ENCODE results near the gene NEK2. TPM values are rescaled to one million over a fixed set of nuclear protein-coding genes. Genes with fewer than 3 reads are reported as not detected.

NEK2 gene
- total and polyA plus RNA-seq, 2 of the 13 experiments (the other 11 are each of a cell fraction or from before 2014, with no cell fraction given) = 10.9 to 40.8 TPM

DNA sequence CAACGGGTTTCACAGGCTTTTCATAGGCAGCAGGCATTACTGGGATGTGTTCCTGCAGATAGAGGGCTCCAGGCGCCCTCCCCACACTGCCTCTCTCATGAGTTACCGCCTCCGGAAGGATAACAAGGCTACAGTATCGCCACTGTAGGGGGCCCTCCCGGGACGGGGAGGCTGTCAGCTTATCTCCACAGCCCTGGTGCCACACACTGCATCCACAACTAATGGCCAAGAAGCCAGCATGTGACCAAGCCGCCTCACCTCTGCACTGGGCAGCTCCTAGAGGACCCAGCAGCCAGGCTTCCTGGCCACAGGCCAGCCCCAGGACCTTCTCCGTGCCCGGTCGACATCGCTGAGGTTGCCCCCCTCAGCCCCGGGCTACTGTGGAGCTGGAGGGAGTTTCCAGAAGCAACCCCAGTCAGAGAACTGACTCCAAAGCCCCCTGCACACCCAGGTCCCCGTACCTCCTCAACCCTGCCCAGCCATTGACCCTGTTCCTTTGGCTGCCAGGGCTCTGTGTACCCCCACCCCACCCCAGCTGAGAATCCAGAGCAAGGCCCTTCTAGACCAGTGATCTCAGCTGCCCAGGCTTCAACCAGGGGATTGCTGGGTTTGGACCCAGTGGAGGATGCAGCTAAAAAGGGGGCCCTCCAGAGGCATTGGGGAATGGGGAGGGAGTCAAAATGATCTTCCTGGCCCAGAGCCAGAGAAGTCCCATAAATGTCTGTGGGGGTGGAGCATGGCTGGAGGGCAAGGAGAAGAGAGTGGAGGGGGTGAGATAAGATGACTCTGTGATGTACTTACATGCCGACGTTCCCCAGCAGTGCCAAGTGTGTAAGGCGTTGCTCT lies 45.0 kb downstream of the NEK2 start (continued):
- TF ChIP-seq NCOA5 (CRISPR knock-in tag; IDR thresholded peaks at IDR 0.05) = no peak
- TF ChIP-seq, protein P1, sequence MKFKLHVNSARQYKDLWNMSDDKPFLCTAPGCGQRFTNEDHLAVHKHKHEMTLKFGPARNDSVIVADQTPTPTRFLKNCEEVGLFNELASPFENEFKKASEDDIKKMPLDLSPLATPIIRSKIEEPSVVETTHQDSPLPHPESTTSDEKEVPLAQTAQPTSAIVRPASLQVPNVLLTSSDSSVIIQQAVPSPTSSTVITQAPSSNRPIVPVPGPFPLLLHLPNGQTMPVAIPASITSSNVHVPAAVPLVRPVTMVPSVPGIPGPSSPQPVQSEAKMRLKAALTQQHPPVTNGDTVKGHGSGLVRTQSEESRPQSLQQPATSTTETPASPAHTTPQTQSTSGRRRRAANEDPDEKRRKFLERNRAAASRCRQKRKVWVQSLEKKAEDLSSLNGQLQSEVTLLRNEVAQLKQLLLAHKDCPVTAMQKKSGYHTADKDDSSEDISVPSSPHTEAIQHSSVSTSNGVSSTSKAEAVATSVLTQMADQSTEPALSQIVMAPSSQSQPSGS (CRISPR knock-in tag; IDR thresholded peaks at IDR 0.05) = 0 out of 2 replicates have a peak, but pooled peaks have one; percentile 14
- TF ChIP-seq NFIC (IDR thresholded peaks at IDR 0.05; ENCODE audit: low read length) = no peak
- TF ChIP-seq, protein P2, sequence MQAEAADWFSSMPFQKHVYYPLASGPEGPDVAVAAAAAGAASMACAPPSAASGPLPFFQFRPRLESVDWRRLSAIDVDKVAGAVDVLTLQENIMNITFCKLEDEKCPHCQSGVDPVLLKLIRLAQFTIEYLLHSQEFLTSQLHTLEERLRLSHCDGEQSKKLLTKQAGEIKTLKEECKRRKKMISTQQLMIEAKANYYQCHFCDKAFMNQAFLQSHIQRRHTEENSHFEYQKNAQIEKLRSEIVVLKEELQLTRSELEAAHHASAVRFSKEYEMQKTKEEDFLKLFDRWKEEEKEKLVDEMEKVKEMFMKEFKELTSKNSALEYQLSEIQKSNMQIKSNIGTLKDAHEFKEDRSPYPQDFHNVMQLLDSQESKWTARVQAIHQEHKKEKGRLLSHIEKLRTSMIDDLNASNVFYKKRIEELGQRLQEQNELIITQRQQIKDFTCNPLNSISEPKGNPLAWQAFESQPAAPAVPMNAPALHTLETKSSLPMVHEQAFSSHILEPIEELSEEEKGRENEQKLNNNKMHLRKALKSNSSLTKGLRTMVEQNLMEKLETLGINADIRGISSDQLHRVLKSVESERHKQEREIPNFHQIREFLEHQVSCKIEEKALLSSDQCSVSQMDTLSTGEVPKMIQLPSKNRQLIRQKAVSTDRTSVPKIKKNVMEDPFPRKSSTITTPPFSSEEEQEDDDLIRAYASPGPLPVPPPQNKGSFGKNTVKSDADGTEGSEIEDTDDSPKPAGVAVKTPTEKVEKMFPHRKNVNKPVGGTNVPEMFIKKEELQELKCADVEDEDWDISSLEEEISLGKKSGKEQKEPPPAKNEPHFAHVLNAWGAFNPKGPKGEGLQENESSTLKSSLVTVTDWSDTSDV (CRISPR knock-in tag; IDR thresholded peaks at IDR 0.05) = no peak
- TF ChIP-seq ZNF777 (CRISPR knock-in tag; IDR thresholded peaks at IDR 0.05) = 0 out of 2 replicates have a peak, but pooled peaks have one; percentile 17
- no peak for TF ChIP-seq ZBTB34 (CRISPR knock-in tag; IDR thresholded peaks at IDR 0.05)
- TF ChIP-seq MYPOP (CRISPR knock-in tag; IDR thresholded peaks at IDR 0.05) = no peak
- TF ChIP-seq NCOA1 (CRISPR knock-in tag; IDR thresholded peaks at IDR 0.05) = no peak
- TF ChIP-seq KDM5B (CRISPR knock-in tag; IDR thresholded peaks at IDR 0.05; ENCODE audit: borderline replicate concordance) = no peak
- TF ChIP-seq, protein P3, sequence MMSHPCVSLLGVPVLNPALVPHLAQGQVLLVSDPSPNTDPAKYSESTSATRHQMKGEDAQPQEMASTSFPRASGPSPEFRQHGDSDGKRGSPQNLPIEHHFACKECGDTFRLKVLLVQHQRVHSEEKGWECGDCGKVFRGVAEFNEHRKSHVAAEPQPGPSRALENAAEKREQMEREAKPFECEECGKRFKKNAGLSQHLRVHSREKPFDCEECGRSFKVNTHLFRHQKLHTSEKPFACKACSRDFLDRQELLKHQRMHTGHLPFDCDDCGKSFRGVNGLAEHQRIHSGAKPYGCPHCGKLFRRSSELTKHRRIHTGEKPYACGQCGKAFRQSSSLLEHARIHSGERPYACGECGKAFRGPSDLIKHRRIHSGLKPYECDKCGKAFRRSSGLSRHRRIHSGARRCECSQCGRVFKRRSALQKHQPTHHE (CRISPR knock-in tag; IDR thresholded peaks at IDR 0.05; ENCODE audit: borderline replicate concordance) = no peak
- TF ChIP-seq U2AF2 (IDR thresholded peaks at IDR 0.05; ENCODE audit: low read depth, low read length) = no peak
- no peak for TF ChIP-seq RBAK (CRISPR knock-in tag; IDR thresholded peaks at IDR 0.05)

Measured in HepG2 (cell line).